ENCODE measurements around the gene PRKCZ. TPM values are rescaled to one million over a fixed set of nuclear protein-coding genes. Genes with fewer than 3 reads are reported as not detected.
"Not testable (repeated sequence)": the region's sequence is repeated elsewhere in the genome, so short reads cannot be mapped to it uniquely, and the experiment has no call there.

PRKCZ gene
- total RNA-seq, 1 experiment from 2014 or later = 1.6 TPM

DNA sequence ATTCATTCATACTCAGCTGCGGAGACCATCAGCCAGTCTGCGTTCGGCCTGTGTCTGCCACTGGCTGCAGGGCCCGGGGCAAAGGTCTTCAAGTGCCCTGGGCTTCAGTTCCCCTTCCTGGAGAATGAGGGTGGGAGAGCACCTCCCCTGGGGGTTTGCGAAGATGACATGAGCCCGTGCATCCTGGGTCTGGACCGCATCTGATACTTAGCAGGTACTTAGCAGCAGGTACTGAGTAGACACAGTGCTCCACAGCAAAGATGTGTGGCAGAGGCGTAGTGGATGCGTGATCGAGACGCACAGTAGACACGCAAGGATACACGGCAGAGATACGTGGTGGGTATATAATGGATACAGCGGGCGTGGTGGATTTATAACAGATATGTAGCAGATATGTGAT is 51.3 kb downstream of the PRKCZ start:
- DNase-seq (ENCODE audit: low spot score) = no peak

DNA sequence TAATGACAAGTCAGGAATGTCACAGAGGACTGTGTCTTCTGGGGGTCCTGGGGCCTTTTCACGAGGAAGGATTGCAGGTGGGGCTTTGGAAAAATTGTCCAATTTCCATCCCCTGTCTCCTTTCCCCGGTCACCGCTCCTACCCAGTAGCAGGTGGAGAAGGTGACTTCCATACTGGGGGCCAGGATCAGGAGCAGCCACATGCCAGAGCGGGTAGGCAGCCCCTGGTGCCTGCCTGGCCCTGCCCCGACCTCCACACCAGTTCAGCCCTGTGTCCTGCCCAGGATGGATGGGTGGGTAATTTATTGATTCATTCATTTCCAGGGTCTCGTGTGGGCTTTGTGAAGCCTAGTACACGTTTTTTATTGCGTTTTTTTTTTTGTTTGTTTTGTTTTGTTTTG is 51.7 kb downstream of the PRKCZ start:
- DNase-seq (ENCODE audit: low spot score) = no peak

DNA sequence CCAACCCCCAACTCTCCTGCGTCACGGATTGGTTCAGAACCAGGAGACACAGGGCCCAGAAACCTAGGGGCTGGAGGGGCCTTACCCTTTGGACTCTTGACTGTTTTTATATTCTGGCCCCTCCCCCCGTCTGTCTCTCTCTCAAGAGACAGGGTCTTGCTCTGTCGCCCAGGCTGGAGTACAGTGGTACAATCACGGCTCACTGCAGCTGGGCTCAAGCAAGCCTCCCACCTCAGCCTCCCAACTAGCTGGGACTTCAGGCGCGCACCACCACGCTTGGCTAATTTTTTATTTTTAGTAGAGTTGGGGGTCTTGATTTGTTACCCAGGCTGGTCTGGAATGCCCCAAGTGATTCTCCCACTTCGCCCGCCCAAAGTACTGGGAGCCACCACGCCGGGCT is 52.5 kb downstream of the PRKCZ start:
- no peak for DNase-seq (ENCODE audit: low spot score)

DNA sequence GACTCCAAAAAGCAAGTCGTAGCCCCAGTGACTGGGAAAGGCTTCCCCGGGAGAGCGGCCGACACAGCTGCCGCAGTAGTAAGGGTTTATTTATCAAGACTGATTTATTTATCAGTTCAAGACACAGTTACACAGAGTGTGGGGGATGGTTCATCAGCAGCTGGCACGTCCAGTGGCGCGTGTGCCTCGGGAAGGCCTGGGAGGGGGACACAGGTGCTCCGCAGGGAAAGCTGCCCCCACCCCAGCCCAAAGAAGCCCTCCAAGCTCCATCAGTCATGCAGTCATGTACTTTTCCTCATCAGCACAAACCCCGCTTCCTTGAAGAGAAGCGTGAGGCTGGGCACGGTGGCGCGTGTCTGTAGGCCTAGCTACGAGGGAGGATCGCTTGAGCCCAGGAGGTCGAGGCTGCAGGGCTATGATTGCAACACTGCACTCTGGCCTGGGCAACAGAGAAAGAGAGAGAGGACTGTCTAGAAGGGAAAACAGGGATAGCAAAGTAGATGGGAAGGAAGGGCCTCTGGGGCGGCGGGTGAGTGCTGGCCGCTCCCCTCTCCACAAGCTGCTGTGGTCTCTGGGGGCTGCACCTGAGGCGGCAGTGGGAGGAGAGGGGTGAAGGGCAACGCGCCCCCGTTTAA is 53.2 kb downstream of the PRKCZ start:
- no peak for DNase-seq (ENCODE audit: low spot score)

DNA sequence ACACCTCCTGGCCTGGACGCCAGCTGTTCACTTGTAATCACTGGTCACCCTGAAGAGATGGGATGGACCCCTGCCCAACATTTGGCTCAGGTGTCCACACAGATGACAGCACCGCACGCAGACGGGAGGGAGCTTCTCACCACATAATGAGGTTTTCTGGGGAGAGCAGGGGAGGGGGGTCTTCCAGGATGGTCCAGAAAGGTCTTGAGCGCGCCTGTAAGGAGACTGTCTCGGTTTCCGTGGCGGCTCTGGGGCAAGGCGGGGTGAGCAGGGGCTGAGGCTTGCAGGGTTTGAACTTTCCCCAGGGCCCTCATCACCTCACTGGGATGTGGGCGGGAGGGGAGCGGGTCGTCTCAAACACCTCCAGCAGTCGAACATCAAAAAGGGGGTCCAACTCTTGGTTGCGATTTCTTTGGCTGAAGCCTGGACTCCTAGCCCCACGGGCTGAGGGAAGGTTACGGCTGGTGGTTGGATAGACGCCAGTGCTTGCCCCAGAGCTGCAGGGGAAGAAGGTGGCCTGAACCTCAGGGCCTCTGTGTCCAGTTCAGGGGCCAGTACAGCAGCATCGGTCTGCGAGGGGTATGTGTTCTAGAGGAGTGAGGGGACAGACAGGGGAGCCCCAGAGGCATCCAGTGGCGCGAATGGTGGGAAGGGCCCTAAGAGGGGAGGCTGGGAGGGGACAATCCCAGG is 53.8 kb downstream of the PRKCZ start:
- DNase-seq (ENCODE audit: low spot score) = no peak

DNA sequence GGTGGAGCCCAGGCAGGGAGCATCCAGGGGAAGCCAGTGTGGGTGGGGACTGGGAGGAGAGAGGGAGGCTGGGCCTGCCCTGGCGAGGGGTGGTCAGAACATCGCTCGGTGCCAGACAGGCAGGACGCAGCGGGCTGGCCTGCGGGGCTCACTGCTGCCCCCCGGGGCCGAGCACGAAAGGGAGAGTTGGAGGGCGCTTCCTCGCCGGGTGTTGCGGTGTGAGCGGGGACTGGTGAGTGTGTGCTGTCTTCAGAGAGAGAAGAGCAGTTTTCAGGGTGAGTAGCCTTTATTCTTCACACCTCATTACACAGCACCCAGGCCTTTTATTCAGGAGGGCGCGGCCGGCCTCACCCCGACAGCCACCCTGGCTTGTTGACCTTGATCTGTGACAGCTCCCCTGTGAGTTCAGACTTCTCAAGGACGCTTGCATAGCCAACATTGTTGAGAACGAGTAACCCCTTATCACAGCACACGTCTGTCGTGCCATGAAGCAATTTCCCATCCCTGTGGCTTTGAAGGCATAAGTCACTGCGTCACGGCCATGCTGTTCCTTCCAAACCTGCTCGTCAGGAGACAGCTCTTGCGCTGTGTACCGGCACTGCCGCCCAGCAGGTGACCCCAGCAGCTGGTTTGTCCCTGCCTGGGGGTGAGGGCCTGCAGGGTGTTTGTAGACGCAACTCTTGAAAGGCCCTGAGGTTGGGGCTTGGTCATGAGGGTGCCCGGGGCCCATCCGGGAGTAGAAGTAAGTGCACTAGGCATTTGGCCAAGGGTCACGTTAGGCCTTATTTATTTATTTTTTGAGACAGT is 54.6 kb downstream of the PRKCZ start:
- no peak for DNase-seq (ENCODE audit: low spot score)

DNA sequence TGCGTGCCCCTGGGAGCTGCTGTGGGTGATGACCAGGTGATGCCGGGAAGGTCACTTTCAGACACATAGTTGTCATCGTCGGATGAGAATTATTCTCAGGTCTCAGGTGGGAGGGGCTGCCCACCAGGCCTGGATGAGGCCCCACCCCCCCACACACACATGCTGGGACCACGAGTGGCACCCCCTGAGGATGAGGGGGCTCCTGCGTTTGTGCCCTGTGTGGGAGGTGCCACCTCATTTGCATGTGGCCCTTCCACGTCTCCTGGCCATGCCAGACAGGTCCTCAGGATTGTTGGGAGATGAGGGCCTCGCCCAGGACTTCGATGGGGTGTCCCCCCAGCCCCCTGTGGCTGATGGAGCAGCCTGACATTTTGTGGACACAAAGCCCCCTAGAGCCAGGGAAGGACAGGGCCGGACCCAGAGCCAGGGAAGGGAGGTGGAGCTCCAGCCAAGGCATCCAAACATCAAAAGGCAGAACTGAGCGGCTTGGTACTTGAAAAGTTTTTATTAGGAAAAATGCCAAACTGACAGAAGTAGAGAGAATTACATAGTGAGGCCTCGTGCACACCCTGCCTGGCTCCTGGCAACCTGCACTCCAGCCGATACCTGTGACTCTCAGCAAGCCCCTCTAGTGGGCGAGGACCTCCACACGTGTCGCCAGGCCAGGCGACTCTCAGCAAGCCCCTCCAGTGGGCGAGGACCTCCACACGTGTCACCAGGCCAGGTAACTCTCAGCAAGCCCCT is 55.7 kb downstream of the PRKCZ start:
- no peak for DNase-seq (ENCODE audit: low spot score)

DNA sequence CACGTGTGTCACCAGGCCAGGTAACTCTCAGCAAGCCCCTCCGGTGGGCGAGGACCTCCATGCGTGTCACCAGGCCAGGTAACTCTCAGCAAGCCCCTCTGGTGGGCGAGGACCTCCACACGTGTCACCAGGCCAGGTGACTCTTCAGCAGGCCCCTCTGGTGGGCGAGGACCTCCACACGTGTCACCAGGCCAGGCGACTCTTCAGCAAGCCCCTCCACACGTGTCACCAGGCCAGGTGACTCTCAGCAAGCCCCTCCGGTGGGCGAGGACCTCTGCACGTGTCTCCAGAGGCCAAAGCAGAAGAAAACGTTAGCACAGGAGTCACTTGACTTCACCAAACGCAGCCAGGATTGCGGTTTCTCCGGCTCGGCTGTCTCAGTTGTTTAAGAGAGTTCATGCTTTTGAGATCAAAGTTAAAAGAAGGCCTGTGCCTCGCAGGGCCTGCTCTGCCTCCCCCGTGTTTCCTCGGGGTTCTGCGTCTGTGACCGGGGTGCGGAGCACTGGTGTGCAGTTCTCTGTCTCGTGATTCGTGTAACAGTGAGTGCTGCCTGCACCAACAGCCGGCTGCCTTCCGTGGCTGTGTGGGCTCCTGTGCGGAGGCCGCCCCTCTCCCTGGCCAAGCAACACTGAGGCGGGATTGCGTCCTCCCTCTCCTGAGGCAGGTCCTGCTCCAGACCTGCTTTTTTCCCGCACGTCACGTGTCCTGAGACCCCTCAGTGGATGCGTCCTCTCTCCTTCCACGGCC is 56.6 kb downstream of the PRKCZ start:
- no peak for DNase-seq (ENCODE audit: low spot score)

DNA sequence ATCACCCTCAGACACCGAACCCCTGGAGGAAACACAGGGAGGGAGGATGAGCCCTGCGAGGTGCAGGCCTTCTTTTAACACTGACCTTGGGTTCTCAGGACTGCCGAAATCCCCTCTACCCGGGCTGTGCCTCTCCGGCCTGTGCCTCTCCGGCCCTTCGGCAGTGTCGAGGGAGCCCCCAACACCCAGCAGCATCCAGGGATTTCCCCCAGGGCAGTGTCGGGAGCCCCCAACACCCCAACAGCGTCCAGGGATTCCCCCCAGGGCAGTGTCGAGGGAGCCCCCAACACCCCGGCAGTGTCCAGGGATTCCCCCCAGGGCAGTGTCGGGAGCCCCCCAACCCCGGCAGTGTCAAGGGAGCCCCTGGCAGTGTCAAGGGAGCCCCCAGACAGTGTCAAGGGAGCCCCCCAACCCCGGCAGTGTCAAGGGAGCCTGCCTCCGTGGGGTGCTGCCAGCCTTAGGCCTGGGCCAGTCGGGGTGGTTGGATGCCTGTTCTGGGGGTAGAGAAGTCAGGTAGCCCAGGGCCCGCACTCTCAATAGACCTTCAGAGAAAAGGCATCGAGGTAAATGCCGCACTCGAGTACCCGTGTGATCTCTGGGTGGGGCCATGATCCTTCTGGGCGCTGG is 57.5 kb downstream of the PRKCZ start:
- no peak for DNase-seq (ENCODE audit: low spot score)

DNA sequence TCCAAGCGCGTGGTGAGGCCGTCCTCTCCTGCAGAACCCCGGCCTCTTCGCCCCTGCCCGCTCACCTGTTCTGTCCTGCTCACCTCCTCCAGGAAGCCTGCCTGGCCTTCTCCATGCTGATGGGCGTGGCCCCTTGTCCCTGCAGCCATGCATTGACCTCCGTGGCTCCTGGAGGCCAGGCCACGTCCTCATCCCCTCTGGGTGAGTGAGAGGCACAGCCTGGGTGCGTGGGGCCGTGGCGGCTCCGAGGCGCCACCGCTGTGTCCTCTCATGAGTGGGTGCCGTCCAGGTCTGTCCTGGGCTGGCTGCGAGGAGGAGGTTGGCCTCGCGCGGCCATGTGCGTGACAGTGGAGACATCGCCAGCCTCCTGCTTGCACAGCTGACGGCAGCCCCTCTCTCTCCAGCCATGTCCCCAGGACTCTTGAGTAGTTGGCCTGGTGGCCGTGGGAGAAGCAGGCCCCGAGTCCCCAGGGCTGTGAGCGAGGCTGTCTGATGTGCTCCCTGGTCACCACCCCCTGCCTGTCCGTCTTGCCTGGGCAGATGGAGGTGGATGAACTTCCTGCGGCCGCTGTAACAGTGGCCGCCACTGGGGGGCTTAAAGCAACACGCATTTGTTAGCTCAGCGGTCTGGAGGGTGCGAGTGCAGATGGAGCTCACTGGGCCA is 58.1 kb downstream of the PRKCZ start:
- no peak for DNase-seq (ENCODE audit: low spot score)

DNA sequence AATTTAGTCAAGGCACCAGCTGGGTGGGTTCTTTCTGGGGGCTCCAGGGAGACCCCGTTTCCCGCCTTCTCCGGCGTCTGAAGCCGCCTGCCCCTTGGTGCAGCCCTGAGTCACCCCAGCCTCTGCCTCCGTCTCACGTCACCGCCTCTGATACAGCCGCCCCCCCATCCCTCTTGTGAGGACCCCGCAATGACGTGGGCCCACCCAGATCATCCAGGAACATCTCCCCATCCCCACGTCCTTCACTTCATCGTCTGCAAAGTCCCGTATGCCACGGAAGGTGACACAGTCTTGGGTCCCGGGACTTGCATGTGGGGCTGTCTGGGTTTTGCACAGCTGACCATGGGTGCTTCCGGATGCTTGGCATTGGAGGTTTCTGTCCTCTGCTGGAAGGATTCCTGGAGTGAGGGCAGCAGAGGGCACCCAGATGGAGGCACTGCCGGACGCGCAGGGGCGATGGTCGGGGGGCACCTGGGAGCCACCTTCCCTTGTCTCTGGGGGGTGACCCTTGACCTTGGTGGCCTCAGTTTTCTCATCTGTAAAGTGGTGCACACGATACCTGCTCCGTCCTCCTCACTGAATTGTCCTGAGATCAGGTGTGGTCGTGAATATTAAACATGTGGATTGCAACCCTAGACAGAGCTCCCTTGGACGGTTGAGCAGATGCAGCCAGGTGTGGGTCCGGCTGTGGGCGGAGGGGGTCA is 58.8 kb downstream of the PRKCZ start:
- no peak for DNase-seq (ENCODE audit: low spot score)

DNA sequence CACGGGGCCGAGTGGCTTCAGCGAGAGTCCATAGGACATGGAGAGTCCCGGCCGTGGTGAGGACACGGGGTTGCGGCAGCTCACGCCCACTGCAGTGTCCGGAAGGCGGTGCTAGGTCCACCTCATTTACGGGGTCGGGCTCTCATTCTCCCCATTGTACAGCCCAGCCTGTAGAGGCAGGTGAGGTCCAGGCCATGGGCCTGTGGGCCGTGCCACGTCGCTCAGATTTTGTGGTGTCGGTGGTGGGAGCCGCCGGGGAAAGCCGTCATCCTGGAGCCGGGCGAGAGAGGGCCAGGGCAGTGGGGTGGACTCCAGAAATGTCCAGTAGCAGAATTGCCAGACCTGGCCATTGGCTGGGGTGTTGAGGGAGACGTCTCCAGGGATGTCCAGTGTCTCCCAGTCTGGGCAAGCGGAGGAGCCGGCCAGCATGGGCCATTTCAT is 59.4 kb downstream of the PRKCZ start:
- no peak for DNase-seq (ENCODE audit: low spot score)

DNA sequence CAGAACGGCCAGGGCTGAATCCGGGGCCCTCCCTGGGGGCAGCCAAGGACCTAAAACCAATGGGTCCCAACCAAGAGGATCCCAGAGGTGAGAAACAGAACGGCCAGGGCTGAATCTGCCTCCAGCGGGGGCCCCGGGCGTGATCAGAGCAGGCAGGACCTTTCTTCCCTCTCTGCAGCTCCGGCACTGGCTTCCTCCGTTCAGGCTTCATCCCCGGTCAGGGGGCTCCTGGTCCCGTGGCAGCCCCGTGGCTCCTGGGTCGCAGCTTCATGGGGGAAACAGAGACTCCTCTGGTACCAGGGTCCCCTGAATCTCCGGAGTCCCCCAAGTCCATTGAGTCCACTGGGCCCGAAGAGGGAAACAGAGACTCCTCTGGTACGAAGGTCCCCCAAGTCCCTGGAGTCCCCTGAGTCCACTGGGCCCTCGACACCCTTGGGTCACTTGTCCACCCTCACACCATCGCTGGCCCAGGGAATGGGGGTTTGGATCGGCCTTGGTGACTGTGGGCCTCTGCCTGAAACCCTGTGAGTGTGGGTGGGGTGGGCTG is 60.1 kb downstream of the PRKCZ start:
- no peak for DNase-seq (ENCODE audit: low spot score)

DNA sequence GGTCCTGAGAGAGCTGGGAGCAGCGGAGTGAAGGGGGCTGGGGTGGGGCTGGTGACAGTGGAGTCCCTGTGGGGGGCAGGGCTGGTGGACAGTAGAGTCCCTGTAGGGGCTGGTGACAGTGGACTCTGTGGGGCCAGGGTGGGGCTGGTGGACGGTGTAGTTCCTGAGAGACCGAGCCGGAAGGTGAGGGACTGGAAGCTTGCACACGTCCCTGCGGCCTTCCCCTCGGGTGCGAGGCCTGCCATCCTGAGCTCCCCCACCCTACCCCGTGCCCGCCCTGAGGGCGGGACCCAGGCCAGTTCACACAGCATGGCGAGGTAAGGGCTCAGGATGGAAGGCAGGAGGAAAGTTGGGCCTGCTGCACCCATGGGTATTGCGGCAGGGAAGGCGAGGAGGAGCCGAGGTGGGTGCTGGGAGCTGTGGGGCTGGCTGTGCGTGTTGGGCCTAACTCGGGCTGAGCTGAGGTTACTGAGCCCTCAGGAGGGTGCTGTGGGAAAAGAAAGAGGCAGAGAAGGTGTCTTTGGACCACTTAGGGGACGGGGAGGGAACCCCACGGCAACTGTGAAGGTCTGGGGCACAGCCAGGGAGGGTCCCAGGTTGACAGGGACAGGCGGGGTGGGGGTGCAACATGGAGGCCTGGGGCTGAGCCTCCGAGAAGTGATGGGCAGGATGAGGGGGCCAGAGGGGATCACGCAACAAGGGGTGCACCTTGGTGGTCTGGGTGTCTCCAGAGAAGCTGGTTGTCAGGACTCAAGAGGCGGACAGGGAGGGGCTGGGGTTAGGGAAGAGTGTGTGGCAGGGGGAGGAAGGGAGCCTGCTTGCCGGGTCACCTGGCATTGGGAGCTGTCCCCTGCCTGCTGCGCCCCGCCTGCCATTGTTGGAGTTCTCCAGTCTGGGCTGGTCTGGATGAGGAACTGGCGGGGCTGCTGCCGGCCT is 60.8 kb downstream of the PRKCZ start:
- no peak for DNase-seq (ENCODE audit: low spot score)

DNA sequence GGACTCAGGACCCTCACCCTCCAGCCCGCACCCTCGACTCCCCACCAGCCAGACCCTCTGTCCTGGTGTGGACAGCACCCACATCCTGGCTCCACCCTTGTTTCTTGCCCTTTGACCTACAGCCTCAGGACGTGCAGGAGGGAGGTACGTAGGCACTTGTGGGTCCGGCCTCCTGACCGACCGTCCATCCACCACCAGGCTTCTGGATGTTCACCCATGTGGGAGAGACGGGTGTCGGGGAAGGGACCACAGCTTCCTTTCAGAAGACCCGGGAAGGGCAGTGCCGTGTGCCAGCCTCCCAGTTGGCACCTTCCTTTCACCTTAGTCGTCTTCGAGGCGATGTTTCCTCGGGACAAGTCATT is 61.4 kb downstream of the PRKCZ start:
- DNase-seq (ENCODE audit: low spot score) = no peak

DNA sequence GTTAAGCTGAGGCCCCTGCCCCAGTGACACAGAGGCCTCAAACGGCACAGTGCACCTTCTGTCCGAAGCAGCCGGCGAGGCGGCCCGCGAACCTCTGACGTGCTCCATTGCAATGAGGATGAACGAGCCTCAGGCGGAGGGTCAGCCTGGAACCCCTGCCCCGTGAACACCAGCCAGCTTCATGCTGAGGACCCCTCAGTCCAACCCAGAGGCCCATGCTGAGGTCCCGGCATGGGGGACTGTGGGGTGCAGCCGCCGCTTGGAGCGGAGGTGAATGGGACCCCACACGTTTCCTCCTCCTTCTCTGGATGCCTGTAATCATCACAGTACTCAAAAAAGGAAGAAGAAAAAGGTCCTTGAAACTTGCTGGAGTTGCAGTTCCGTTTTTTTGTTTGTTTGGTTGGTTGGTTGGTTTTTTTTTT is 62.1 kb downstream of the PRKCZ start:
- no peak for DNase-seq (ENCODE audit: low spot score)

DNA sequence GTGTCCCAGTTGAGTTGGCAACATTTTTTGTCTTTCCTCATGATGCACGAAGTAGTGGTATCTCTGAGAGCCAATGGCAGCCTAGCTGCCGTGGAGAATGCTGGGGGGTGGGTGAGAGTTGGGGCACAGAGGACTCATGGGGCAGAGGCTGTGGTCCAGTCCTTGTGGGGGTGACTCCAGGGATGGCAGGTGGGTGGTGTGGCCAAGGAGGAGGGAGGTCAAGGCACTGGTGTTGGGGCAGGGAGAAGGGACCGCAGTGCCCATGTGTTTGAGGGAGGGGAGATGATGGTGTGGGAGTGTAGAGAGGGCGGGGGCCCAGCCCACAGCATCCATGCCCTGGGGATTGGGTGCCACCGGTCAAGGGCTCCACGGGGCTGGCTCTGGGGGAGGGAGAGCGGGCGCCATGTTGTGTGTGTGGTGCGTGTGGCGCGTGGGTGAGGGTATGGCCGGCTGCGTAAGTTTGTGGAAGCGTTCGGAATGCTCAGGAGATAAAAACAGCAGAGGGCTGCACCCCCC is 63.5 kb downstream of the PRKCZ start:
- no peak for DNase-seq (ENCODE audit: low spot score)

DNA sequence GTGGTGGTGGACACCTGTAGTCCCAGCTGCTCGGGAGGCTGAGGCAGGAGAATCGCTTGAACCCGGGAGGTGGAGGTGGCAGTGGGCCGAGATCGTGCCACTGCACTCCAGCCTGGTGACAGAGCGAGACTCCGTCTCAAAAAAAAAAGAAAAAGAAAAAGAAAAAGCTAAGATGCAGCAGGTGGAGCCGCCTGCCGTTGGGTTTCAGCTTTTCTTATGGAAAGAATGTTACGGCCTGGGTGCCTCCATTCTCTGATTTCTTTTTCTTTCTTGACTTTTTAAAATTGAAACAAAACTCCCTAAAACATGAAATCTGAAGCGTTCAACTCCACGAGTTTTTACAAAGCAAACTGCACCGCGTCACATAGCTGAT is 64.4 kb downstream of the PRKCZ start:
- DNase-seq (ENCODE audit: low spot score) = not testable (repeated sequence)
